Mesothelial cell of epicardium (in vitro differentiated cells): ENCODE measurements around the gene NUPR1. TPM values are rescaled to one million over a fixed set of nuclear protein-coding genes. Genes with fewer than 3 reads are reported as not detected.

Experiments
- DNase-seq, 2 experiments: peaks; one replicate each; pipeline ENCODE4 v3.0.0; 2021; ENCODE audit warnings: low spot score in 2 of 2; ENCODE audit not compliant: unreplicated experiment in 2 of 2
- H3K27ac Mint-ChIP-seq: 2 replicates; pipeline ENCODE4 v1.8.0; 2021; ENCODE audit warnings: mixed read lengths
- H3K27me3 Mint-ChIP-seq: 2 replicates; pipeline ENCODE4 v1.8.0; 2021; ENCODE audit warnings: low read depth, mixed read lengths
- H3K36me3 Mint-ChIP-seq: 2 replicates; pipeline ENCODE4 v1.8.0; 2021; ENCODE audit warnings: mixed read lengths
- H3K4me1 Mint-ChIP-seq: 2 replicates; pipeline ENCODE4 v1.8.0; 2021; ENCODE audit warnings: mixed read lengths
- H3K4me3 Mint-ChIP-seq: 2 replicates; pipeline ENCODE4 v1.8.0; 2021; ENCODE audit warnings: mild to moderate bottlenecking, moderate library complexity, mixed read lengths
- H3K9me3 Mint-ChIP-seq: 2 replicates; pipeline ENCODE4 v1.8.0; 2021; ENCODE audit warnings: mixed read lengths
- CTCF ChIP-seq: fragments of 200-600 bp; sonication (generic); IDR thresholded peaks from one replicate; pipeline ENCODE4 v1.5.0; 2021; ENCODE audit warnings: antibody characterized with exemption; ENCODE audit not compliant: unreplicated experiment
- total RNA-seq: library from RNA; stranded (reverse); gene quantifications from 3 replicates; pipeline ENCODE4 v1.2.1, GENCODE V29; 2021

The NUPR1 gene
- total RNA-seq, 1 donor from 2014 or later: 12.3 TPM

- no peaks in the 10 kb centered on the region for H3K27me3 Mint-ChIP-seq
- H3K27ac Mint-ChIP-seq: no peak overlapping the region
- no peaks in the 10 kb centered on the region for H3K9me3 Mint-ChIP-seq
- no peak for TF ChIP-seq CTCF
- no peak overlapping the region for H3K4me3 Mint-ChIP-seq
- no peaks in the 10 kb centered on the region for H3K4me1 Mint-ChIP-seq
- no peaks in the 10 kb centered on the region for H3K36me3 Mint-ChIP-seq
- no peak for DNase-seq
Measured at GRCh38 chr16:28499854-28500253, 38.9 kb downstream of the NUPR1 start.

GRCh38 chr16:28498666-28499381, 40.0 kb downstream of the NUPR1 start:
- no peaks in the 10 kb centered on the region for H3K36me3 Mint-ChIP-seq
- H3K27ac Mint-ChIP-seq: no peak overlapping the region
- DNase-seq: no peak
- TF ChIP-seq CTCF: no peak
- H3K9me3 Mint-ChIP-seq: no peaks in the 10 kb centered on the region
- no peaks in the 10 kb centered on the region for H3K27me3 Mint-ChIP-seq
- no peaks in the 10 kb centered on the region for H3K4me1 Mint-ChIP-seq
- H3K4me3 Mint-ChIP-seq: no peak overlapping the region

GRCh38 chr16:28497861-28498599, 40.7 kb downstream of the NUPR1 start:
- Mint-ChIP-seq H3K4me3 (no peak overlapping the region), H3K9me3 (no peaks in the 10 kb centered on the region), H3K27ac (no peak overlapping the region), H3K27me3 (no peaks in the 10 kb centered on the region), H3K36me3 (no peaks in the 10 kb centered on the region), H3K4me1 (no peaks in the 10 kb centered on the region)
- DNase-seq: no peak
- no peak for TF ChIP-seq CTCF

GRCh38 chr16:28497386-28497785, 41.4 kb downstream of the NUPR1 start:
- TF ChIP-seq CTCF: no peak
- H3K27ac Mint-ChIP-seq: no peak overlapping the region
- H3K4me3 Mint-ChIP-seq: no peak overlapping the region
- H3K27me3 Mint-ChIP-seq: no peaks in the 10 kb centered on the region
- no peaks in the 10 kb centered on the region for H3K36me3 Mint-ChIP-seq
- no peaks in the 10 kb centered on the region for H3K4me1 Mint-ChIP-seq
- no peak for DNase-seq
- H3K9me3 Mint-ChIP-seq: no peaks in the 10 kb centered on the region

GRCh38 chr16:28496844-28497243, 41.9 kb downstream of the NUPR1 start:
- no peaks in the 10 kb centered on the region for H3K36me3 Mint-ChIP-seq
- H3K9me3 Mint-ChIP-seq: no peaks in the 10 kb centered on the region
- H3K27me3 Mint-ChIP-seq: no peaks in the 10 kb centered on the region
- no peak for TF ChIP-seq CTCF
- no peak overlapping the region for H3K27ac Mint-ChIP-seq
- no peaks in the 10 kb centered on the region for H3K4me1 Mint-ChIP-seq
- DNase-seq: no peak
- no peak overlapping the region for H3K4me3 Mint-ChIP-seq
